Mononuclear cell (primary cell): ENCODE data around the gene MICAL2. TPM values are rescaled to one million over a fixed set of nuclear protein-coding genes. Genes with fewer than 3 reads are reported as not detected.

ENCODE experiments used
- H3K27me3 ChIP-seq: 2 replicates; pipeline ENCODE4 v1.6.0; 2011; ENCODE audit warnings: low read length, control low read depth; ENCODE audit not compliant: insufficient read depth
- H3K4me1 ChIP-seq: 2 replicates; pipeline ENCODE4 v1.5.1; 2011; ENCODE audit warnings: mild to moderate bottlenecking, low read length, control low read depth; ENCODE audit not compliant: insufficient read depth
- H3K4me3 ChIP-seq: 2 replicates; pipeline ENCODE4 v1.5.1; 2011; ENCODE audit warnings: mild to moderate bottlenecking, low read length, moderate library complexity
- H3K9me3 ChIP-seq: 2 replicates; pipeline ENCODE4 v1.5.1; 2011; ENCODE audit warnings: low read depth, mild to moderate bottlenecking, control low read depth, low read length
- total RNA-seq: library from RNA; depleted of rRNA; stranded (reverse); fragments of >200 nt; gene quantifications from one replicate; pipeline ENCODE4 v1.2.3, GENCODE V29; 2012

MICAL2 gene
- total RNA-seq, 1 donor: 14.5 TPM

- H3K4me3 ChIP-seq: no peak overlapping the region
- peaks cover 59% of the 10 kb centered on the region for H3K4me1 ChIP-seq
- no peaks in the 10 kb centered on the region for H3K9me3 ChIP-seq
Observed at GRCh38 chr11:12155696-12156095, 45.3 kb downstream of the MICAL2 start.

GRCh38 chr11:12156301-12157140 is 46.1 kb downstream of the MICAL2 start:
- no peaks in the 10 kb centered on the region for H3K27me3 ChIP-seq
- H3K9me3 ChIP-seq: no peaks in the 10 kb centered on the region
- H3K4me1 ChIP-seq: peaks cover 67% of the 10 kb centered on the region
- no peak overlapping the region for H3K4me3 ChIP-seq

More at GRCh38 chr11:12155696-12156095, 45.3 kb downstream of the MICAL2 start:
- H3K27me3 ChIP-seq: no peaks in the 10 kb centered on the region

- H3K4me1 ChIP-seq: peaks cover 68% of the 10 kb centered on the region
- H3K27me3 ChIP-seq: no peaks in the 10 kb centered on the region
- H3K9me3 ChIP-seq: no peaks in the 10 kb centered on the region
- no peak overlapping the region for H3K4me3 ChIP-seq
Observed at GRCh38 chr11:12157241-12157661, 46.9 kb downstream of the MICAL2 start.

- Histone ChIP-seq H3K27me3 (no peaks in the 10 kb centered on the region), H3K4me1 (peaks cover 62% of the 10 kb centered on the region), H3K4me3 (no peak overlapping the region), H3K9me3 (no peaks in the 10 kb centered on the region)
Observed at GRCh38 chr11:12158909-12159308, 48.5 kb downstream of the MICAL2 start.

- no peak overlapping the region for H3K4me3 ChIP-seq
- no peaks in the 10 kb centered on the region for H3K9me3 ChIP-seq
- peaks cover 62% of the 10 kb centered on the region for H3K4me1 ChIP-seq
Observed at GRCh38 chr11:12159351-12160099, 49.1 kb downstream of the MICAL2 start.

GRCh38 chr11:12160231-12160630 is 49.8 kb downstream of the MICAL2 start:
- H3K4me1 ChIP-seq: peaks cover 62% of the 10 kb centered on the region
- no peaks in the 10 kb centered on the region for H3K9me3 ChIP-seq
- no peak overlapping the region for H3K4me3 ChIP-seq
- no peaks in the 10 kb centered on the region for H3K27me3 ChIP-seq

More at GRCh38 chr11:12159351-12160099, 49.1 kb downstream of the MICAL2 start:
- no peaks in the 10 kb centered on the region for H3K27me3 ChIP-seq

GRCh38 chr11:12160680-12161079 is 50.3 kb downstream of the MICAL2 start:
- peaks cover 60% of the 10 kb centered on the region for H3K4me1 ChIP-seq
- H3K27me3 ChIP-seq: no peaks in the 10 kb centered on the region
- H3K4me3 ChIP-seq: no peak overlapping the region
- no peaks in the 10 kb centered on the region for H3K9me3 ChIP-seq

- H3K9me3 ChIP-seq: no peaks in the 10 kb centered on the region
- H3K27me3 ChIP-seq: no peaks in the 10 kb centered on the region
- no peak overlapping the region for H3K4me3 ChIP-seq
- peaks cover 56% of the 10 kb centered on the region for H3K4me1 ChIP-seq
Observed at GRCh38 chr11:12161137-12161536, 50.7 kb downstream of the MICAL2 start.

GRCh38 chr11:12161603-12162350 is 51.4 kb downstream of the MICAL2 start:
- Histone ChIP-seq H3K4me1 (peaks cover 52% of the 10 kb centered on the region), H3K4me3 (no peak overlapping the region), H3K27me3 (no peaks in the 10 kb centered on the region), H3K9me3 (no peaks in the 10 kb centered on the region)

- H3K27me3 ChIP-seq: no peaks in the 10 kb centered on the region
- H3K4me3 ChIP-seq: no peak overlapping the region
- H3K4me1 ChIP-seq: peaks cover 52% of the 10 kb centered on the region
- H3K9me3 ChIP-seq: no peaks in the 10 kb centered on the region
Observed at GRCh38 chr11:12162652-12163051, 52.3 kb downstream of the MICAL2 start.

GRCh38 chr11:12163181-12163941 is 53.0 kb downstream of the MICAL2 start:
- H3K4me3 ChIP-seq: no peak overlapping the region
- no peaks in the 10 kb centered on the region for H3K27me3 ChIP-seq
- H3K4me1 ChIP-seq: peaks cover 47% of the 10 kb centered on the region
- no peaks in the 10 kb centered on the region for H3K9me3 ChIP-seq

- Histone ChIP-seq H3K4me1 (peaks cover 38% of the 10 kb centered on the region), H3K4me3 (no peak overlapping the region), H3K27me3 (no peaks in the 10 kb centered on the region), H3K9me3 (no peaks in the 10 kb centered on the region)
Observed at GRCh38 chr11:12164061-12165014, 53.9 kb downstream of the MICAL2 start.

- Histone ChIP-seq H3K4me3 (no peak overlapping the region), H3K4me1 (peaks cover 28% of the 10 kb centered on the region), H3K27me3 (no peaks in the 10 kb centered on the region), H3K9me3 (no peaks in the 10 kb centered on the region)
Observed at GRCh38 chr11:12165237-12165875, 55.0 kb downstream of the MICAL2 start.
